Measurements from ENCODE around the gene FRY. TPM values are rescaled to one million over a fixed set of nuclear protein-coding genes. Genes with fewer than 3 reads are reported as not detected.

FRY gene
- total and polyA plus RNA-seq, 9 of the 15 experiments (the other 6 are each of a cell fraction or from before 2014, with no cell fraction given), result 0.03 to 0.31 (median 0.11) TPM; not detected in 3

GRCh38 chr13:32173881-32174280, 142.3 kb downstream of the FRY start:
- no peak for ATAC-seq
- H3K79me2 ChIP-seq (ENCODE audit: control insufficient read depth, insufficient read depth, low read length), result no peaks in the 10 kb centered on the region
- no peak overlapping the region for H2AFZ ChIP-seq (ENCODE audit: low read depth, low read length)
- H3K9me3 ChIP-seq (replicated peaks; ENCODE audit: control insufficient read depth, insufficient read depth, low read depth, low read length), result no peaks in the 10 kb centered on the region
- no peak for DNase-seq (ENCODE audit: extremely low read depth in 1 of 4, low spot score in 3 of 4)
- ChIA-PET POLR2A (interaction anchor here (0.8 kb wide), 1 partner anchor 8 kb away, joined by 3 read pairs; no protein-coding TSS in a partner anchor), CTCF (ENCODE audit: low intra/inter-chr PET ratio) (no interaction called here)
- WGBS (ENCODE audit: insufficient coverage, low coverage, missing lambda C conversion rate), result 40% methylated on average over 1 of the region's 1 CpG
- H3K27me3 ChIP-seq (ENCODE audit: control insufficient read depth in 2 of 2, insufficient read depth in 2 of 2, low read length in 2 of 2), result peaks cover 0 to 4% of the 10 kb centered on the region in 2 experiments; a peak in 2 of 5 replicates
- H3K9me1 ChIP-seq (ENCODE audit: control insufficient read depth, insufficient read depth, low read length), result no peaks in the 10 kb centered on the region
- no TSS peak for BruUV-seq (replicated peaks)
- in situ Hi-C loops (cut with MboI), result no loop called here
- intact Hi-C loops (cut with micrococcal nuclease), result no loop called here
- H3K27ac ChIP-seq (ENCODE audit: extremely low read depth, low read depth, low read length), result no peak overlapping the region
- no peak overlapping the region for H3K4me3 ChIP-seq
- H3K9ac ChIP-seq (ENCODE audit: insufficient read depth in 1 of 2, low read depth in 2 of 2, low read length in 2 of 2), result no peak overlapping the region
- TF ChIP-seq KLF1 (tag; IDR thresholded peaks at IDR 0.05), result no peak
- TF ChIP-seq KLF13 (tag; IDR thresholded peaks at IDR 0.05; ENCODE audit: borderline replicate concordance, low read depth), result no peak
- no peak for TF ChIP-seq TEAD2 (tag; IDR thresholded peaks at IDR 0.05)
- TF ChIP-seq, protein P1, sequence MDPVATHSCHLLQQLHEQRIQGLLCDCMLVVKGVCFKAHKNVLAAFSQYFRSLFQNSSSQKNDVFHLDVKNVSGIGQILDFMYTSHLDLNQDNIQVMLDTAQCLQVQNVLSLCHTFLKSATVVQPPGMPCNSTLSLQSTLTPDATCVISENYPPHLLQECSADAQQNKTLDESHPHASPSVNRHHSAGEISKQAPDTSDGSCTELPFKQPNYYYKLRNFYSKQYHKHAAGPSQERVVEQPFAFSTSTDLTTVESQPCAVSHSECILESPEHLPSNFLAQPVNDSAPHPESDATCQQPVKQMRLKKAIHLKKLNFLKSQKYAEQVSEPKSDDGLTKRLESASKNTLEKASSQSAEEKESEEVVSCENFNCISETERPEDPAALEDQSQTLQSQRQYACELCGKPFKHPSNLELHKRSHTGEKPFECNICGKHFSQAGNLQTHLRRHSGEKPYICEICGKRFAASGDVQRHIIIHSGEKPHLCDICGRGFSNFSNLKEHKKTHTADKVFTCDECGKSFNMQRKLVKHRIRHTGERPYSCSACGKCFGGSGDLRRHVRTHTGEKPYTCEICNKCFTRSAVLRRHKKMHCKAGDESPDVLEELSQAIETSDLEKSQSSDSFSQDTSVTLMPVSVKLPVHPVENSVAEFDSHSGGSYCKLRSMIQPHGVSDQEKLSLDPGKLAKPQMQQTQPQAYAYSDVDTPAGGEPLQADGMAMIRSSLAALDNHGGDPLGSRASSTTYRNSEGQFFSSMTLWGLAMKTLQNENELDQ (CRISPR knock-in tag; IDR thresholded peaks at IDR 0.05; ENCODE audit: borderline replicate concordance), result no peak
- TF ChIP-seq ZFP91 (CRISPR knock-in tag; IDR thresholded peaks at IDR 0.05), result no peak
- TF ChIP-seq ELK3 (CRISPR knock-in tag; IDR thresholded peaks at IDR 0.05), result no peak
- no peak for TF ChIP-seq ZBTB5 (IDR thresholded peaks at IDR 0.05)
- peaks cover 0 to 6% of the 10 kb centered on the region in 2 experiments; a peak in 2 of 5 replicates for H3K4me1 ChIP-seq (replicated peaks in 1 of 2; ENCODE audit: control insufficient read depth in 2 of 2, insufficient read depth in 2 of 2, low read length in 2 of 2)
- H4K20me1 ChIP-seq (replicated peaks; ENCODE audit: control insufficient read depth, insufficient read depth, low read length), result no peaks in the 10 kb centered on the region
- H3K4me2 ChIP-seq (ENCODE audit: insufficient read depth, low read length), result no peak overlapping the region
- H3K36me3 ChIP-seq (ENCODE audit: control insufficient read depth, insufficient read depth, low read length), result no peaks in the 10 kb centered on the region
- FAIRE-seq, result no peak

Data from K562 (cell line).